HG03521 (cell line): ENCODE results near the gene GOLGA8T.
"Not testable (repeated sequence)": the region's sequence is repeated elsewhere in the genome, so short reads cannot be mapped to it uniquely, and the experiment has no call there.

Experiments
- ATAC-seq: cut with Tn5 transposase; IDR thresholded peaks from one replicate; pipeline ENCODE4 v1.9.1; 2021; ENCODE audit warnings: mild to moderate bottlenecking, moderate library complexity; ENCODE audit not compliant: unreplicated experiment

Gene GOLGA8T, protein sequence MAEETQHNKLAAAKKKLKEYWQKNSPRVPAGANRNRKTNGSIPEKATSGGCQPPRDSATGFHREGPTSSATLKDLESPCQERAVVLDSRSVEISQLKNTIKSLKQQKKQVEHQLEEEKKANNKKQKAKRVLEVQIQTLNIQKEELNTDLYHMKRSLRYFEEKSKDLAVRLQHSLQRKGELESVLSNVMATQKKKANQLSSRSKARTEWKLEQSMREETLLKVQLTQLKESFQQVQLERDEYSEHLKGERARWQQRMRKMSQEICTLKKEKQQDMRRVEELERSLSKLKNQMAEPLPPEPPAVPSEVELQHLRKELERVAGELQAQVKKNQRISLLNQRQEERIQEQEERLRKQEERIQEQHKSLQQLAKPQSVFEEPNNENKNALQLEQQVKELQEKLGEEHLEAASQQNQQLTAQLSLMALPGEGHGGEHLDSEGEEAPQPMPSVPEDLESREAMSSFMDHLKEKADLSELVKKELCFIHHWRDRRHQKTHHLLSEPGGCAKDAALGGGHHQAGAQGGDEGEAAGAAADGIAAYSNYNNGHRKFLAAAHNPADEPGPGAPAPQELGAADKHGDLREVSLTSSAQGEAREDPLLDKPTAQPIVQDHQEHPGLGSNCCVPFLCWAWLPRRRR

DNA sequence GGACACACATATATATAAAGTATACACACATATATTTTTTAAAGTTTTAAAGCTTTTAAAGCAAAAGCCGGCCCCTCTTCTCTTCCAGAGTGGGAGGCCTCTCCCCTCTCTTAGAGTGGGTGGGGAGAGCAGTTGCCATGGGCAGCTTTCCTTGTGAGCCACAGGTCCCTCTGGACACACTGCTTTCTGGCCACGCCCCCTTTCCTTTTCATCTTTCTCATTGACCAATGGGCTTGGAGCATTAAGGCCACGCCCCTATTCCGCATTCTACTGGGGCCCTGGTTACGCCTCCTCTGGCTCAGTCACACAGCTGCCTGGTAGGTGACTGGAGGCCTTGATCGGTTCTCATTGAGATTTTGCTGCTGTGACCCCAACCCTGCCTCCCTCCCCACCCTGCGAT is at the start of gene GOLGA8T:
GOLGA8T (plus strand) TSS at position 301 of the 400 bp plus-strand sequence; CDS start at position 399, 98 bp downstream.
- not testable (repeated sequence) for ATAC-seq

DNA sequence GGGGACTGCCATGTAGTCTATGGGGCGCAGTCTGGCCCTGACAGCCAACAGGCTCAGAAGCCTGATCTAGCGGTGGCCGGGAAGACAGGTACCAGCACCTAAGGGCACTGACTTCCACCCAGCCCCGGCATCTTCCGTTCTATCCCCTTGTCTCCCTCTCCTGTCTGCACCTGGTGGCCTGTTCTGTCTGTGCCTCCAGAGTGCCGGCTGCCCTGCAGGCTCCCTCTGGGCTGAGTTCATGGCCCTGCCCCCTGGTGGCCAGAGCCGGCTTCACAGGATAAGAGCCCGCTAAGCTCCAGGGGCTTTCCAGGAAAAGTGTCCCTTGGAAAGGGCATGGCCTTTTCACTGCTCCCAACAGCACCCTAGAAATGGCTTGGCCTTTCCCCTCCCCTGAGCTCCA is 37.0 kb upstream of the GOLGA8T start:
- not testable (repeated sequence) for ATAC-seq

GRCh38 chr15:30102890-30103289 is 32.0 kb upstream of the GOLGA8T start:
- not testable (repeated sequence) for ATAC-seq

GRCh38 chr15:30103941-30104507 is 30.8 kb upstream of the GOLGA8T start:
- not testable (repeated sequence) for ATAC-seq

- ATAC-seq = not testable (repeated sequence)
These were observed 24.3 kb upstream of the GOLGA8T start for GRCh38 chr15:30110591-30110990.

DNA sequence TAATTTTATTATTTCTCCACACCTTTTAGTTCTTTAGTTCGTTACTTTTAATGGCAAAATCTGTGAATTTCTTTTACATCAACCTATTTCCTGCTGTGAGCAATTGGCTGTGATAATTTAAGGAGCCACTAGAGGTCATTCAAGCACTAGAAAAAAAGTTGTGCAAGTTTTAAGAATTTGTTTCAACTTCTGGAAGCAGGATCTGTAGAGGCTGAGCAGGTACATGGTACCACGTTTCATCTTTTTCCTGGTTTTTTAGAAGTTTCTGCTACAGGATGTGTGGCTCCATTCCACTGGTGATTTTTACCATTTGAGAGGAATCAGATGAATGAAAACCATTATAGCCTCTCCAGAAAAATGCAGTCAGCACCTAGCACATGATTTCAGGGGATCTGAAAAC is 4.8 kb upstream of the GOLGA8T start:
- ATAC-seq = not testable (repeated sequence)

GRCh38 chr15:30143246-30143645 is 8.4 kb downstream of the GOLGA8T start:
- not testable (repeated sequence) for ATAC-seq

- not testable (repeated sequence) for ATAC-seq
These were observed 15.0 kb downstream of the GOLGA8T start for GRCh38 chr15:30149891-30150290.

DNA sequence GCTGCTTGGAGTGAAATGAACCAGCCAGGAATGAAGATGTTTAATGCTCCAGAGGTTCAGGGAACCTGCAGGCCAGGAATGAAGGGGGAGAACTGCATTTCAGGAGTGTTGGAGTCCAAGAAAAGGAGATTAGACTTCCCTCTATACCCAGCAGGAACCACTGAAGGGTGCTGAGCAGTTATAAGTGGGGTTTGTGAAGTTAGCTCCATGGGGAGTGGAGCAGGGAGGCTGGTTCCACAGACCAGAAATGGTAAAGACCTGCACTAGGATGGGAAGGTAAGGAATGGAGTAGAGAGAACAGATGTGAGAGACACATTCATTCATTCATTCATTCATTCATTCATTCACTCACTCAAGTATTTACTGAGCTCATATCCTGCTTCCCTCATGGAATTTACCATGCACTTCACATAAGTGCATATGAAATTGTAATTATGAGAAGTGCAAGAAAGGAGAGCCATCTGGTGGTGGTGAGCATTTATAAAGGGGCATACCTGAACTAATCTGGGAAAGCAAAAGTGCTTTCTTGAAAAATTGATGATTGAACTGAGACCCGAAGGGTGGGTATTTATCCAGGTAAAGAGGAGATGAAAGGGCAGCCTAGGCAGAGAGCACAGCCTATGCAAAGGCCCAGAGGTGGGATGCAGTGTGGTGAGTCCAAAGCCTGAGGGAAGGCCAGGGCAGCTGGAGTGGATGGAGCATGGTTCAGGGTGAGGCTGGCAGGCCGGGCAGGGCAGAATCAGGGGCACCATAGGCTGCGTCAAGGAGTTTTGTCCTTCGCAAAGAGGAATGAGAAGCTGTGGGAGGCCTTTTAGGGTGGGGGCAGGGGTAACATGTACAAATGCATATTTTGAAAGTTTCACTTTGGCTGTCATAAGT is 27.9 kb downstream of the GOLGA8T start:
- ATAC-seq = not testable (repeated sequence)

GRCh38 chr15:30163759-30164158 is 28.9 kb downstream of the GOLGA8T start:
- ATAC-seq = not testable (repeated sequence)

DNA sequence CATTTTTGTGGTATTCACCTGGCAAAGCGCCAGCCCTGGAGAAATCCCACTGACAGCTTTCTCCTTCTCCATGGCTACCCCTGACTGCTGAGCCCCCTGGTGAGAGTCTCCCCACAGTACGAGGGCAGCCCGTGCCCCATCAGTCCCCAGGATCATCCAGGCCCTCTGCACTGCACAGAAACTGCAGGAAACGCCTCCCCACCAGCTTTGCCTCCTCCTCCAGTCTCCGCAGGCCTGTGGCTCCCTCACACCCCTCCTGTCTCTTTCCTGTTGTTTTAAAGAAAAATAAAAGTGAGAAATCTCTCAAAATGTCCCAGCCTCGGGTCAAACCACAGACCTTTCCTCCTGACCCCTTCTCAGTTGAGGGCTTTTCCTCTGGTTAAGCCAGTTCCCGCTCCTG is 29.4 kb downstream of the GOLGA8T start:
- not testable (repeated sequence) for ATAC-seq

DNA sequence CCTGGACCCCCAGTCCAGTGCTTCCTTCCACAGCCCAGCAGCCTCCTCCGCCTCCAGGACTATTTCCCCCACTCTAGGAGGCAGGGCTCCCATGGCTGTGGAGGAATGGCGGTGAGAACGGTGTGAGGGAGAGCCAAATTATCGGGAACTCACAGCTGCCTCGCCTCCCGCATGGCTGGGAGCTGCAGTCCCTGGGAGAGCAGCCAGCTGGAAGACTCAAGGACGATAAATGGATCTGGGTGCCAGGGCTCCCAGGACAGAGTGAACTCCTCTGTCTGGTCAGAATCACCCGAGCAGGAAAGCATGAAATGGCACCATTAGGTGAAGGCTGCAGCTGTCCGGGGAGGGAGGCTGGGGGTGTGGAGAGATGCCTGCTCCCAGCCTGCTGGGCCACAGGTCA is 32.6 kb downstream of the GOLGA8T start:
- not testable (repeated sequence) for ATAC-seq

DNA sequence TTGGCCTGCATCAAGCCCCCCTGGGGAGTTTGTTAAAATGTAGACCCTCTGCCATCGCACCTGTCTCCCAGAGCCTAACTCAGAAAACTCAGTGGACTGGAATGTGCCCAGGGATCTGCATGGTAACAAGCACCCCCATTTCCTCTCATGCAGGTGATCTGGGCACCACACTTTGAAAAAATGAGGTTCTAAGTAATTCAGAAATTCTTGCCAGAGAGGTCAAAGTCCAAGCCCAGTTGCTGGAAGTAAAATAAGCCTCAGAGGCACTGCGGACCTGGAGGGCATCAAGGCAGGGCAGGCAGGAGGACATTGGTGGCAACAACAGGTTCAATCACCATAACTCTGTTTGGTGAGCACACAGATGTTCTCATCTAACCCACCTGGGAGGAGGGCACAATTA is 33.0 kb downstream of the GOLGA8T start:
- ATAC-seq = not testable (repeated sequence)

DNA sequence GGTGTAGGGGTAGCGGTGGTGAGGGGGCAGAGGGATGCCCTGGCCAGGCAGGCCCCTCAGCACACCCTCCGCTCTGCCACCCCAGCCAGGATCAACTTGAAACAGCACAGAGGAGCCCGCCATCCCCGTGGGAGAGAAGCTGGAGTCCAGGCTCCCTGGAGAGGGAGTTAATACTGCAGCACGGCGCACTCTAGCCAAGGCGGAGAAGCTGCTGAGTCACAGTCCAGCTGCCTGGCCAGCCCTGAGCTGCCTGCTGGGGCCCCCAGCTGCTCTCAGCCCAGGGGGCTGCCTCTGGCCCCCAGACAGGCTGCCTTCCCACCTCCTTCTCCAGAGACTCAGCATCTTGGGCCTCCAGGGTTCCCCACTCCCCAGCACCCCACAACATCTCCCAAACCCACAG is 36.6 kb downstream of the GOLGA8T start:
- not testable (repeated sequence) for ATAC-seq

GRCh38 chr15:30173041-30173608 is 38.3 kb downstream of the GOLGA8T start:
- peak; percentile 56 for ATAC-seq

DNA sequence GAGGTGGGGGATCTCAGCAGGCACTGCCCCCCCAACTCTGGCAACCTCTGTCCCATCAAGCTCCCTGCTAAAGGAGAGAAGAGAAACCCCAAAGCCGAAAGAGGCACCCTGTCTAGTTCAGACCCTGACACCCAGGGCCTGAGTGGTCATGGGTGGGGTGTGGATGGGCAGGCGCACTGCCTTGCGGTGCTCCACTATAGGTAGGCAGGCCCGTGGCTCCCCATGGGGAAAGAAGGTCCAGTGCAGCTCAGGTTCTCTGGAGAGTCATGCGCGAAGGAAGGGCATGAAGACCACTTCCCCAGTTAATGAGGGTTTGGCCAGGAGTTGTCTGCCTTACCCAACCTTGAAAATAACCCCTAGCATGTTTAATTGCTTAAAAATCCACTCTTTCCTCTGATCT is 40.4 kb downstream of the GOLGA8T start:
- ATAC-seq = not testable (repeated sequence)

- not testable (repeated sequence) for ATAC-seq
These were observed 41.8 kb downstream of the GOLGA8T start for GRCh38 chr15:30176613-30177012.

GRCh38 chr15:30179814-30180213 is 45.0 kb downstream of the GOLGA8T start:
- not testable (repeated sequence) for ATAC-seq

GRCh38 chr15:30185495-30185894 is 50.6 kb downstream of the GOLGA8T start:
- ATAC-seq = not testable (repeated sequence)

- ATAC-seq = not testable (repeated sequence)
These were observed 52.6 kb downstream of the GOLGA8T start for GRCh38 chr15:30187429-30187828.
